Fibroblast of skin of left quadriceps (primary cell): Measurements from ENCODE around the gene ABTB2.
"Not testable (repeated sequence)": the region's sequence is repeated elsewhere in the genome, so short reads cannot be mapped to it uniquely, and the experiment has no call there.

ENCODE experiments used
- DNase-seq, 2 experiments: peaks; one replicate each; pipeline ENCODE4 v3.0.0-alpha.2; 2013; ENCODE audit warnings: low read depth in 2 of 2

Gene ABTB2

GRCh38 chr11:34238533-34238932, 119.3 kb downstream of the ABTB2 start:
- DNase-seq, result no peak

GRCh38 chr11:34236572-34236971, 121.2 kb downstream of the ABTB2 start:
- DNase-seq, result no peak

- DNase-seq, result no peak
Measured at GRCh38 chr11:34235591-34236071, 122.2 kb downstream of the ABTB2 start.

GRCh38 chr11:34235189-34235588, 122.6 kb downstream of the ABTB2 start:
- DNase-seq, result no peak

- peak; percentile 20 to 25 for DNase-seq
Measured at GRCh38 chr11:34234086-34234740, 123.6 kb downstream of the ABTB2 start.

GRCh38 chr11:34233215-34233614, 124.6 kb downstream of the ABTB2 start:
- DNase-seq, result no peak

- DNase-seq, result no peak
Measured at GRCh38 chr11:34232807-34233206, 125.0 kb downstream of the ABTB2 start.

- no peak for DNase-seq
Measured at GRCh38 chr11:34226210-34226609, 131.6 kb downstream of the ABTB2 start.

GRCh38 chr11:34225091-34225490, 132.7 kb downstream of the ABTB2 start:
- DNase-seq, result no peak

- DNase-seq, result no peak
Measured at GRCh38 chr11:34224434-34224966, 133.3 kb downstream of the ABTB2 start.

- no peak for DNase-seq
Measured at GRCh38 chr11:34223907-34224306, 133.9 kb downstream of the ABTB2 start.

- DNase-seq, result peak in 1 of 2 experiments; percentile 32
Measured at GRCh38 chr11:34223021-34223813, 134.6 kb downstream of the ABTB2 start.

- DNase-seq, result no peak
Measured at GRCh38 chr11:34222030-34222429, 135.8 kb downstream of the ABTB2 start.

GRCh38 chr11:34219941-34220370, 137.9 kb downstream of the ABTB2 start:
- no peak for DNase-seq

- DNase-seq, result no peak
Measured at GRCh38 chr11:34219279-34219678, 138.5 kb downstream of the ABTB2 start.

- not testable (repeated sequence) for DNase-seq
Measured at GRCh38 chr11:34218756-34219155, 139.1 kb downstream of the ABTB2 start.

- no peak for DNase-seq
Measured at GRCh38 chr11:34218067-34218466, 139.7 kb downstream of the ABTB2 start.

GRCh38 chr11:34216706-34217105, 141.1 kb downstream of the ABTB2 start:
- DNase-seq, result no peak

- DNase-seq, result no peak
Measured at GRCh38 chr11:34215806-34216453, 141.9 kb downstream of the ABTB2 start.

GRCh38 chr11:34214961-34215805, 142.6 kb downstream of the ABTB2 start:
- no peak for DNase-seq

- DNase-seq, result no peak
Measured at GRCh38 chr11:34213366-34213765, 144.4 kb downstream of the ABTB2 start.
